ENCODE data around the gene SPN. TPM values are rescaled to one million over a fixed set of nuclear protein-coding genes. Genes with fewer than 3 reads are reported as not detected.
"Not testable (repeated sequence)": the region's sequence is repeated elsewhere in the genome, so short reads cannot be mapped to it uniquely, and the experiment has no call there.

Gene SPN
- total and polyA plus RNA-seq, 7 donors = 0.28 to 13.3 (median 1.1) TPM

DNA sequence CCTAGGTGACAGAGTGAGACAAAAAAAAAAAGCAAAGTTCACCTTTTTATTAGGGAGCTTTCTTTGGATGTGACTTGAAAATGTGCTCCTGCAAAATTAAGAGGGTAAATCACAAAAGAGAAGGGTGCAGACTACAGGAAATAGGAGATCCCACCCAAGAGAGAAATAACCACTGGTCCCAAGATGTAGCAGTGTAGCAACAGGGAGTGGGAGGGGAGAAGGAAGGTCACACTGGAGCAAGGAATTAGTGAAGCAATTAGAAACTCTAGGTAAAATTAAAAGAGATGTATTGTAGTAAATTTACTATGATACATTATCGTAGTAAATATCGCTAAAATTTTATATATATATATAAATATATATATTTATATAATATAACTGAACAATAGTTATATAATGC lies 12.3 kb upstream of the SPN start:
- Histone ChIP-seq H3K4me1 (no peaks in the 10 kb centered on the region), H3K9me3 (no peaks in the 10 kb centered on the region), H3K27me3 (no peaks in the 10 kb centered on the region), H3K4me3 (no peak overlapping the region), H3K27ac (no peak overlapping the region), H3K36me3 (no peaks in the 10 kb centered on the region)
- WGBS, 2 donors = 97 to 98% methylated on average over 2 of the region's 2 CpGs
- TF ChIP-seq, protein P1, sequence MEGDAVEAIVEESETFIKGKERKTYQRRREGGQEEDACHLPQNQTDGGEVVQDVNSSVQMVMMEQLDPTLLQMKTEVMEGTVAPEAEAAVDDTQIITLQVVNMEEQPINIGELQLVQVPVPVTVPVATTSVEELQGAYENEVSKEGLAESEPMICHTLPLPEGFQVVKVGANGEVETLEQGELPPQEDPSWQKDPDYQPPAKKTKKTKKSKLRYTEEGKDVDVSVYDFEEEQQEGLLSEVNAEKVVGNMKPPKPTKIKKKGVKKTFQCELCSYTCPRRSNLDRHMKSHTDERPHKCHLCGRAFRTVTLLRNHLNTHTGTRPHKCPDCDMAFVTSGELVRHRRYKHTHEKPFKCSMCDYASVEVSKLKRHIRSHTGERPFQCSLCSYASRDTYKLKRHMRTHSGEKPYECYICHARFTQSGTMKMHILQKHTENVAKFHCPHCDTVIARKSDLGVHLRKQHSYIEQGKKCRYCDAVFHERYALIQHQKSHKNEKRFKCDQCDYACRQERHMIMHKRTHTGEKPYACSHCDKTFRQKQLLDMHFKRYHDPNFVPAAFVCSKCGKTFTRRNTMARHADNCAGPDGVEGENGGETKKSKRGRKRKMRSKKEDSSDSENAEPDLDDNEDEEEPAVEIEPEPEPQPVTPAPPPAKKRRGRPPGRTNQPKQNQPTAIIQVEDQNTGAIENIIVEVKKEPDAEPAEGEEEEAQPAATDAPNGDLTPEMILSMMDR (IDR thresholded peaks at IDR 0.05) = no peak
- TF ChIP-seq POLR2A (IDR thresholded peaks at IDR 0.05) (no peak), EP300 (IDR thresholded peaks at IDR 0.05) (no peak), POLR2AphosphoS5 (IDR thresholded peaks at IDR 0.05) (no peak)
- no peak for DNase-seq
- intact Hi-C loops (cut with DNase I) = no loop called here

DNA sequence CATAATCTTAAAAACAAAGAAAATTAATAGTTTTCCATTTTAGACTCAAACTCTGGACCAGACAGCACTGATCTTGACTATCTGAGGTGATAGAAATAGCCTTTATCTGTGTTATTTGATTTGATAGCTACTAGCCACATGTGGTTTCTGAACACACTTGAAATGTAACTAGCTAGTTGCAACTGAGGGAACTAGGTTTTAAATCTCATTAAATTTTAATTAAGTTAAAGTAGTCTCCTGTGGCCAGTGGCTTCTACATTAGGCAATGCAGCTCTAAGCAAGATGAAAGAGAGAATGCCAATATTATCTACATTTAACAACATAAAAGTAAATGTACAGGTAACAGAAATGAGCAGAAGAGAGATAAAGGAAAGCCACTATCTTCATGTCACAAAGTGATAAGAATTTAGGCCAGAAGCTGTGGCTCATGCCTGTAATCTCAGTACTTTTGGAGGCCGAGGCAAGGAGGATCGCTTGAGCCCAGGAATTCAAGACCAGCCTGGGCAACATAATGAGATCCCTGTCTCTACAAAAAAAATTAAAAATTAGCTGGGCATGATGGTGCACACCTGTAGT lies 11.2 kb upstream of the SPN start:
- no peak for DNase-seq
- intact Hi-C loops (cut with DNase I) = no loop called here
- no peaks in the 10 kb centered on the region for H3K36me3 ChIP-seq
- no peak overlapping the region for H3K27ac ChIP-seq
- no peaks in the 10 kb centered on the region for H3K4me1 ChIP-seq
- no peak overlapping the region for H3K4me3 ChIP-seq
- no peaks in the 10 kb centered on the region for H3K9me3 ChIP-seq
- 93 to 96% methylated on average over 2 of the region's 2 CpGs for WGBS, 2 donors
- TF ChIP-seq POLR2AphosphoS5 (IDR thresholded peaks at IDR 0.05) (no peak), POLR2A (IDR thresholded peaks at IDR 0.05) (no peak), EP300 (IDR thresholded peaks at IDR 0.05) (no peak)
- TF ChIP-seq, protein P1 (IDR thresholded peaks at IDR 0.05) = no peak
- no peaks in the 10 kb centered on the region for H3K27me3 ChIP-seq

DNA sequence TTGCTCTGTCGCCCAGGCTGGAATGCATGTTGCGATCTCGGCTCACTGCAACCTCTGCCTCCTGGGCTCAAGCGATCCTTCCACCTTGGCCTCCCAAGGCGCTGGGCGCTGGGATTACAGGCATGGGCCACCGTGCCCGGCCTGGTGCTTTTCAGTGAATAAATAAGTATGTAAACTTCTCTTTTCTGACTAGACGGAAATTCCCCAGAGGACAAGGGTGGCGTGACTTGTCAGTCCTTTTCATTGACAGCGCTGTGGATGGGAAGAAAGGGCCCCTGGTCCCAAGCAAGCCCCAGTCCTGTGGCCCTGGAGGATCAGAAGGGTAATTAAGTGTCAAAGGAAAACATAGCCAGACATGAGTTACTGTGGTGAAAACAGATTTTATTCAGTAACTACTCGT lies 9.6 kb upstream of the SPN start:
- DNase-seq = no peak
- Histone ChIP-seq H3K9me3 (no peaks in the 10 kb centered on the region), H3K4me1 (no peaks in the 10 kb centered on the region), H3K27me3 (no peaks in the 10 kb centered on the region), H3K36me3 (no peaks in the 10 kb centered on the region), H3K27ac (no peak overlapping the region), H3K4me3 (no peak overlapping the region)
- intact Hi-C loops (cut with DNase I) = no loop called here
- WGBS, 2 donors = 69 to 89% methylated on average over 12 of the region's 12 CpGs
- TF ChIP-seq POLR2AphosphoS5 (IDR thresholded peaks at IDR 0.05) = no peak

DNA sequence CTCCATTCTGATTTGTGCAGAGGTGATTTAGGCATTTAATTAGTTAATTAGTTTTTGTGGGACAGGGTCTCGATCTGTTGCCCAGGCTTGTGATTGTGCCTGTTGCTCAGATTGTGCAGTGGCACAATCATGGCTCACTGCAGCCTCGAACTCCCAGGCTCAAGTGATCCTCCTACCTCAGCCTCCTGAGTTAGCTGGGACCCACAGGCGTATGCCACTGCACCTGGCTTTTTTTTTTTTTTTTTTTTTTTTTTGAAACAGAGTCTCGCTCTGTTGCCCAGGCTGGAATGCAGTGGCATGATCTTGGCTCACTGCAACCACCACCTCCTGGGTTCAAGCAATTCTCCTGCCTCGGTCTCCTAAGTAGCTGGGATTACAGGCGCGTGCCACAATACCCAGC lies 9.2 kb upstream of the SPN start:
- H3K36me3 ChIP-seq; intact Hi-C loops (cut with DNase I); H3K9me3 ChIP-seq; H3K4me3 ChIP-seq; H3K4me1 ChIP-seq; H3K27me3 ChIP-seq; DNase-seq; H3K27ac ChIP-seq: not testable (repeated sequence)
- WGBS, 2 donors = 94 to 95% methylated on average over 7 of the region's 7 CpGs

DNA sequence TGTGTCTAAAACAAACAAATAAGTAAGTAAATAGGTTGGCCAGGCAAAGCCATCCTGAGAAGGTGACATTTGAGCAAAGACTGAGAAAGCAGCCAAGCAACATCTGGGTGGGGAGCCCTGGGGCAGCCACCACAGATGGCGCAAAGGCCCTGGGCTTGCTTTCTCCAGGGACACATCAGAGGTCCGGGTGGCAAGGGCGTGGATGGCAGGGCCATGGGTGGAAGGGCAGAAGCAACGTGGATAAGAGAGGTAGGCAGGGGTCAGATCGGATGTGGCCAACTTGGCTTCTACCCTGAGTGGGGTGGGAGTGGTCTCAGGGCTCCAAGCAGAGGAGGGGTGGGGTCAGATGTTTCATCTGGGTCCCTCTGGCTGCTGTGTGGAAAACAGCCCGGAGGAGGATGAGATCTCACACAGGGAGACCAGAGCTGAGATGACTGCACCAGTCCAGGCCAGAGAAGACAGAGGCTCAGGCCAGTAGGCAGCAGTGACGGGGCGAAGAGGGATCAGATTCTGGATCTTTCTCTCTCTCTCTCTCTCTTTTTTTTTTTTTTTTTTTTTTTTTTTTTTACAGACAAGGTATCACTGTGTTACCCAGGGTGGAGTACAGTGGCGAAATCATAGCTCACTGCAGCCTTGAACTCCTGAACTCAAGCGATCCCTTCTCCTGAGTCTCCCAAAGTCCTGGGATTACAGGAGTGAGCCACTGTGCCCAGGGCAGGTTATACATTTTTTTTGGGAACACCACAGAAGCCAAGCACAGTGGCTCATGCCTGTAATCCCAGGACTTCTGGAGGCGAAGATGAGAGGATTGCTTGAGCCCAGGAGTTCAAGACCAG lies 6.1 kb upstream of the SPN start:
- Histone ChIP-seq H3K27me3 (no peaks in the 10 kb centered on the region), H3K9me3 (no peaks in the 10 kb centered on the region), H3K4me3 (no peak overlapping the region), H3K36me3 (no peaks in the 10 kb centered on the region), H3K4me1 (no peaks in the 10 kb centered on the region), H3K27ac (no peak overlapping the region)
- 78 to 87% methylated on average over 11 of the region's 11 CpGs for WGBS, 2 donors
- TF ChIP-seq POLR2A (IDR thresholded peaks at IDR 0.05) (no peak), POLR2AphosphoS5 (IDR thresholded peaks at IDR 0.05) (no peak), EP300 (IDR thresholded peaks at IDR 0.05) (no peak)
- TF ChIP-seq, protein P1 (IDR thresholded peaks at IDR 0.05) = no peak
- intact Hi-C loops (cut with DNase I) = no loop called here
- no peak for DNase-seq

All from sigmoid colon (tissue), 7 donors.